Vagina (tissue), 2 donors: ENCODE measurements around the gene CDH24. TPM values are rescaled to one million over a fixed set of nuclear protein-coding genes. Genes with fewer than 3 reads are reported as not detected.
A peak's percentile ranks its signal among the peaks of the same experiment; 100 is the strongest.

ENCODE experiments used
- DNase-seq, 2 donors: peaks; one replicate each; pipeline ENCODE4 v3.0.0-alpha.2; 2017; ENCODE audit errors: extremely low spot score in 2 of 2
- H3K27ac ChIP-seq: fragments of 200-600 bp; sonication (generic); one replicate; pipeline ENCODE4 v1.5.1; 2019
- H3K27me3 ChIP-seq: fragments of 200-600 bp; sonication (generic); one replicate; pipeline ENCODE4 v1.5.1; 2019
- H3K36me3 ChIP-seq, 2 donors: fragments of 200-600 bp; sonication (generic); one replicate each; pipeline ENCODE4 v1.5.1; 2017 to 2019
- H3K4me1 ChIP-seq: fragments of 200-600 bp; sonication (generic); one replicate; pipeline ENCODE4 v1.5.1; 2019
- H3K4me3 ChIP-seq, 2 donors: fragments of 200-600 bp; sonication (generic); 1 replicate in 1 of 2; 2 replicates in 1 of 2; pipeline ENCODE4 v1.5.1; 2016 to 2019
- H3K9me3 ChIP-seq: fragments of 200-600 bp; sonication (generic); one replicate; pipeline ENCODE4 v1.5.1; 2019
- CTCF ChIP-seq, 3 experiments: fragments of 450-650 bp in 2 of 3; fragments of 200-600 bp in 1 of 3; sonication (generic) in 1 of 3; IDR thresholded peaks; one replicate each; pipeline ENCODE4 v1.5.1; 2017 to 2019; ENCODE audit warnings: antibody characterized with exemption in 3 of 3, mild to moderate bottlenecking in 2 of 3, moderate library complexity in 2 of 3
- POLR2A ChIP-seq, 2 donors: fragments of 450-650 bp; IDR thresholded peaks; one replicate each; pipeline ENCODE4 v1.6.1; 2017; ENCODE audit warnings: antibody characterized with exemption in 2 of 2, mild to moderate bottlenecking in 2 of 2, moderate library complexity in 2 of 2
- POLR2AphosphoS5 ChIP-seq, 2 donors: sonication (generic); formaldehyde crosslinking; IDR thresholded peaks; one replicate each; pipeline ENCODE4 v1.9.0; 2017; ENCODE audit warnings: antibody characterized with exemption in 2 of 2, mild to moderate bottlenecking in 2 of 2, low read depth in 1 of 2; ENCODE audit not compliant: insufficient read depth in 1 of 2
- intact Hi-C: fragments of 100-400 bp; cut with DNase I; formaldehyde crosslinking; loops from one replicate; pipeline ENCODE4 v1.15.1; 2023
- total RNA-seq: library from RNA; depleted of rRNA; stranded (reverse); fragments of >200 nt; gene quantifications from one replicate; pipeline ENCODE4 v1.2.3, GENCODE V29; 2016

CDH24 gene
- total RNA-seq, 1 donor from 2014 or later: 5.4 TPM

GRCh38 chr14:23035303-23036144 is 21.8 kb downstream of the CDH24 start:
- intact Hi-C loops: no loop called here
- Histone ChIP-seq H3K27ac (peak overlapping the region; percentile 95), H3K4me1 (peaks cover 10% of the 10 kb centered on the region), H3K27me3 (no peaks in the 10 kb centered on the region), H3K4me3 (peak overlapping the region; percentile 62 to 64), H3K36me3 (peaks cover 0 to 28% of the 10 kb centered on the region in 2 donors), H3K9me3 (no peaks in the 10 kb centered on the region)
- DNase-seq: no peak
- peak in 1 of 3 experiments; percentile 1 for TF ChIP-seq CTCF (IDR thresholded peaks at IDR 0.05)
- no peak for TF ChIP-seq POLR2A (IDR thresholded peaks at IDR 0.05)

- Histone ChIP-seq H3K27ac (peak within 1 kb of the TSS; percentile 95), H3K4me3 (peak within 1 kb of the TSS; percentile 62 to 64), H3K4me1 (peaks cover 10% of the 10 kb centered on the region), H3K27me3 (no peaks in the 10 kb centered on the region), H3K36me3 (peaks cover 0 to 30% of the 10 kb centered on the region in 2 donors), H3K9me3 (no peaks in the 10 kb centered on the region)
- TF ChIP-seq POLR2AphosphoS5 (IDR thresholded peaks at IDR 0.05; ENCODE audit: insufficient read depth in 1 of 2, low read depth in 1 of 2) (peak; percentile 73 to 93), POLR2A (IDR thresholded peaks at IDR 0.05) (peak in 1 of 2 donors; percentile 39), CTCF (IDR thresholded peaks at IDR 0.05) (peak in 1 of 3 experiments; percentile 18)
- intact Hi-C loops: no loop called here
- DNase-seq: peak in 1 of 2 donors; percentile 94
These were observed 22.6 kb downstream of the CDH24 start, which contains the start of gene PSMB5 for GRCh38 chr14:23034498-23035302. PSMB5 (minus strand) TSS chr14:23034900; CDS start chr14:23034881, 19 bp downstream.

- H3K4me3 ChIP-seq: peak overlapping the region; percentile 62 to 64
- H3K4me1 ChIP-seq: peaks cover 14% of the 10 kb centered on the region
- peaks cover 0 to 30% of the 10 kb centered on the region in 2 donors for H3K36me3 ChIP-seq
- peak overlapping the region; percentile 95 for H3K27ac ChIP-seq
- no peaks in the 10 kb centered on the region for H3K9me3 ChIP-seq
- no peak for DNase-seq
- intact Hi-C loops: no loop called here
- no peaks in the 10 kb centered on the region for H3K27me3 ChIP-seq
- TF ChIP-seq CTCF (IDR thresholded peaks at IDR 0.05): no peak
- no peak for TF ChIP-seq POLR2AphosphoS5 (IDR thresholded peaks at IDR 0.05; ENCODE audit: insufficient read depth in 1 of 2, low read depth in 1 of 2)
- no peak for TF ChIP-seq POLR2A (IDR thresholded peaks at IDR 0.05)
These were observed 23.4 kb downstream of the CDH24 start for GRCh38 chr14:23033801-23034497.

- TF ChIP-seq CTCF (IDR thresholded peaks at IDR 0.05) (no peak), POLR2A (IDR thresholded peaks at IDR 0.05) (no peak), POLR2AphosphoS5 (IDR thresholded peaks at IDR 0.05; ENCODE audit: insufficient read depth in 1 of 2, low read depth in 1 of 2) (no peak)
- intact Hi-C loops: no loop called here
- Histone ChIP-seq H3K36me3 (peaks cover 0 to 30% of the 10 kb centered on the region in 2 donors), H3K9me3 (no peaks in the 10 kb centered on the region), H3K4me3 (peak overlapping the region in 1 of 2 donors; percentile 62), H3K27me3 (no peaks in the 10 kb centered on the region), H3K27ac (no peak overlapping the region), H3K4me1 (peaks cover 19% of the 10 kb centered on the region)
- DNase-seq: no peak
These were observed 24.0 kb downstream of the CDH24 start for GRCh38 chr14:23033251-23033727.
